Measurements from ENCODE around the gene SLC39A13. TPM values are rescaled to one million over a fixed set of nuclear protein-coding genes. Genes with fewer than 3 reads are reported as not detected.

SLC39A13 gene
- total RNA-seq, result 10 to 100 TPM; 16.2 to 21.0 TPM

DNA sequence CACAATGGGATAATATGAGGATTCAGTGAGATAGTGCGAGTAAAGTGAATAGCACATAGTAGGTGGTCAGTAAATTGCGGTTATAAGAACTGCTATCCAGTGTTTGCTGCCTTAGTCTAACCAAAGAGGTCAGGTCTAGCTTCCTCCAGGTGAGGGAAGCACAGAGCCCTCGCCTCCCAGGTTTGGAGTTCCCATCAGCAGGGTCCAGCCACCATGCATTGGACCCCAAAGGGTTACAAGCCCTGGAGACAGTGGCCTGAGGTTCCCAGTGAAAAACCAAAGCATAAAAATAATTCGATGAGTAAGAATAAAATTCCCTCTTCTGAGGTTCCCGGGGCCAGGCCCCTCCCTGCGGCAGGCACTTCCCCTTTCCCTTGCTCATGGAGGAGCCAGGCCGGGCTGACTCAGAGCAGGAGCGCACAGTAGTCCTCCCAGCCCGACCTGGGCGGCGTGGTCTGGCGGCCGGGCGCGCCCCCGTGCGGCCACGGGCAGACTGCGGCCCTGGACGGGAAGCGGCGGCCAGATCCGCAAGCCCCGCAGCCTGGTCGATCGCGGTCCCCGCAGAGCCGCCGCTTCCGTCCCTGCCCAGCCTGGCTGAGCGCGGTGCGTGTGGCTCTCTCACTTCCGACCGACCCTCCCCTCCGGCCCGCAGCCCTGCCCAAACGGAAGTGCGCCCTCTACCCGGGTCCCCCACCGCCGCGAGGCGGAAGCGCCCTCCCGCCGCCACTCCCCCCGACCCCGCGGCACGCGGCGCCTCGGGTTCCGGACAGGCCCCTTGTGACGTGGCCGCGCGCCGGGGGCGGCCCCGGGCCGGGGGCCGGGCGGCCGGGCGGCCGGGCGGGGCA lies at the start of gene SLC39A13:
TSS of gene SLC39A13 (plus strand) at position 845 of the 845 bp plus-strand sequence. CDS start 1,505 bp downstream, outside the sequence.
- DNase-seq (peak; percentile 95 to 98), ATAC-seq (replicated peaks in 1 of 2) (peak; percentile 89)
- Mint-ChIP-seq H3K4me3 (peak within 1 kb of the TSS; percentile 96 to 98), H3K4me1 (ENCODE audit: low read depth) (peaks cover 24% of the 10 kb centered on the region), H3K9me3 (no peaks in the 10 kb centered on the region), H3K36me3 (ENCODE audit: insufficient read depth in 2 of 2) (peaks cover 0 to 2% of the 10 kb centered on the region in 2 donors), H3K27ac (peak within 1 kb of the TSS; percentile 96), H3K27me3 (ENCODE audit: low read depth) (no peaks in the 10 kb centered on the region)

DNA sequence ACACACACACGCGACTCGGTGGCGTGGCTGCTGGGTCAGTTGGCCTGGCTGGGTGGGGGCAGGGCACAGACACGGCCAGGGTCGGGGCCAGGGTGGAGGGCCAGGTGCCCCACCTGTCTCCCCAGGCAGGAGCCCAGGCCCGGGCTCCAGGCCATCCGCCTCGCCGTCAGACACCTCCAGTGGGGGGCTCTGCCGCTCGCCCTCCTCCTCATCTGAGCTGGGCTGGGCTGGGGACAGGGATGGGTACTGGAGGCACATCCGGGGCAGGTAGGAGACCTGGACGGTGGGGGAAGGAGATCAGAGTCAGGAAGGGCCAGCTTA lies 49.7 kb upstream of the SLC39A13 start:
- H3K4me1 Mint-ChIP-seq (ENCODE audit: low read depth), result peaks cover 21% of the 10 kb centered on the region
- H3K27ac Mint-ChIP-seq, result no peak overlapping the region
- no peak overlapping the region for H3K4me3 Mint-ChIP-seq
- ATAC-seq (replicated peaks in 1 of 2), result no peak
- H3K27me3 Mint-ChIP-seq (ENCODE audit: low read depth), result no peaks in the 10 kb centered on the region
- DNase-seq, result no peak
- H3K36me3 Mint-ChIP-seq (ENCODE audit: insufficient read depth in 2 of 2), result no peaks in the 10 kb centered on the region
- no peaks in the 10 kb centered on the region for H3K9me3 Mint-ChIP-seq

DNA sequence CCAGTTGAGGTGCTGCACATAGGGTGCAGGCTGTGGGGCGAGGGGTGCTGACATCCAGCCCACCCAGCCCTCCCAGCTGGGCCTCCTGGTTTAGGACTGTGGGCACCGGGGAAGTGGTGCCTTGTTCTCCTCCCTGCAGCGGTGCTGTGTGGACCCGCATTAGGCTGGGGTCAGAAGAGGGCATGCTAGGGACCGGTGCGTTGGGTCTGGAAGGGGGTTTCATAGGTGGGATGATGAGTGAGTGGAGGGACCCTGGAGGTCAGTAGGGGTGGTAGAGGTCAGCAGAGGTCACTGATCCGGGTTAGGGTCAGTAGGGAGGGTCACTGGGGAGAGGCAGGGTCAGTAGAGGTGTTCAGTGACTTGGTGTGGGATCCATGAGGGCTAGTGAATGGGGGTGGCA lies 49.2 kb upstream of the SLC39A13 start:
- no peak overlapping the region for H3K4me3 Mint-ChIP-seq
- H3K27ac Mint-ChIP-seq, result no peak overlapping the region
- no peaks in the 10 kb centered on the region for H3K9me3 Mint-ChIP-seq
- peaks cover 21% of the 10 kb centered on the region for H3K4me1 Mint-ChIP-seq (ENCODE audit: low read depth)
- ATAC-seq (replicated peaks in 1 of 2), result no peak
- no peak for DNase-seq
- no peaks in the 10 kb centered on the region for H3K36me3 Mint-ChIP-seq (ENCODE audit: insufficient read depth in 2 of 2)
- no peaks in the 10 kb centered on the region for H3K27me3 Mint-ChIP-seq (ENCODE audit: low read depth)

DNA sequence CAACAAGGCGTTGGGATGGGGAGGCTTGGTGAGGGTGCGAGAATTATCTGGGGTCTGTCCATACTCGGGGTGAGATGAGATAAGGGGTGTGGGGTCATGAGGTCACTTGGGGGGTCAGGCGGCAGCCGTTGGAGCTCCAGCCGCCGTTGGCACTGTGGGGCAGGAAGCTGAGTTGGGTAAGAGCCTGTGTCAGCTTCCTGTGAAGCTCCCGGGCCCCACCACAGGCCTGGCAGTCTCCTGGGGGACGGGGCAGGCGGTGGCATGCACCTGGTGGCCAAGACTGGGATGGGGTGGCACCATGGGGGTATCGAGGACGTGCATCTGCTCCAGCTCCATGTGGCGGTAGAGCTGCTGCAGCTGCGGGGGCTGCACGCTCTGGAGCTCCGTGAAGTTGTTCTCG lies 48.8 kb upstream of the SLC39A13 start:
- Mint-ChIP-seq H3K27ac (no peak overlapping the region), H3K9me3 (no peaks in the 10 kb centered on the region), H3K27me3 (ENCODE audit: low read depth) (no peaks in the 10 kb centered on the region), H3K4me1 (ENCODE audit: low read depth) (peaks cover 21% of the 10 kb centered on the region), H3K36me3 (ENCODE audit: insufficient read depth in 2 of 2) (no peaks in the 10 kb centered on the region), H3K4me3 (no peak overlapping the region)
- ATAC-seq (replicated peaks in 1 of 2) (peak in 1 of 2 donors; percentile 61), DNase-seq (peak; percentile 11 to 17)

DNA sequence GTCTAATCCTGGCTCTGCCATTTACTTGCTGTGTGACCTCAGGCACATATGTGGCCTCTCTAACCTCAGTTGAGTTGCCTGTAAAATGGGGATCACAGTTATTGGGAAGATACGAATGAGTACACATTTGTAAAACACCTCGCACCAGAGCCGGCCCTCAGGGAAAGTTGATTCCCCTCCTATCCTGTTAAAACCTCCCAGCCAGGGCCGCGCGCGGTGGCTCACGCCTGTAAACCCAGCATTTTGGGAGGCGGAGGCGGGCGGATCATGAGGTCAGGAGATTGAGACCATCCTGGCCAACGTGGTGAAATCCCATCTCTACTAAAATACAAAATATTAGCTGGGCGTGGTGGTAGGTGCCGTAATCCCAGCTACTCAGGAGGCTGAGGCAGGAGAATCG lies 48.0 kb upstream of the SLC39A13 start:
- no peaks in the 10 kb centered on the region for H3K27me3 Mint-ChIP-seq (ENCODE audit: low read depth)
- H3K36me3 Mint-ChIP-seq (ENCODE audit: insufficient read depth in 2 of 2), result no peaks in the 10 kb centered on the region
- ATAC-seq (replicated peaks in 1 of 2) (no peak), DNase-seq (no peak)
- peaks cover 21% of the 10 kb centered on the region for H3K4me1 Mint-ChIP-seq (ENCODE audit: low read depth)
- H3K27ac Mint-ChIP-seq, result no peak overlapping the region
- no peaks in the 10 kb centered on the region for H3K9me3 Mint-ChIP-seq
- no peak overlapping the region for H3K4me3 Mint-ChIP-seq

DNA sequence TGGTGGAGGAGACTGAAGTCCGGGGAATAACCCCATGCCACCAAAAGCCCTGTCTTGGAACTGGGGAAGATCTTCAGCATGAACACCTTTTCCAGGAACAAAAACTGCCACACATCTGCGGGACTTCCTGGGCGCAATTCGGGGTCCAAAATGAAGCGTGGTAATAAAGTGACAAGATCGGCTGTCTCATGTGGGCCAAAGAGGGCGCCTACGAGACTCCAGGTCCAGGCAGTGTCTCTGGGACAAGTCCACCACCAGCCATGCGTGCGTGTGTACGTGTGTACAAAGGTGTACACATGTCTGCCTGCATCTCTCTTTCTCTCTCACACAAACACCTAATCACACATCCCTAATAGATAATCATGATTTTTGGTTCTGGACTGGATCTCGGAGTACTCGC lies 47.0 kb upstream of the SLC39A13 start:
- ATAC-seq (replicated peaks in 1 of 2), result no peak

DNA sequence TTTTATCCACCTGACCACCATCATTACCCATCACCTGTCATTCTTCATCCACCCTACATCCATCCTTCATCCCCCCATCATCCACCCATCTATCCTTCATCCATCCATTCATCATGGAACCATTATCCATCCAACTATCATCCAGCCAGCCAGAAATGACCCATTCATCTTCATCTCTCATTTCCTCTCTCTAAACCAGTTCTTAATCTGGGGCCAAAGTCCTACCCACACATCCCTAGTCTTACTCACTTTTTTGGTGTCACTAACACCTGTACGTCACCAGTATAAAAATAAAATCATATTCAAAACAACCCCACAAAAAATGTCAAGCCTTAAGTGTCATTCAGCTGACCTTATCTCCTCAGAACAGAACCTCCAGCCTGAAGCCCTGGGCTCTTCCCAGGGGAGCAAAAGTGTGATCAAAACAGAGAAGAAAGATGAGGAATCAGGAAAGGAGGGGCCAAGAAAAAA lies 42.3 kb upstream of the SLC39A13 start:
- H3K4me1 Mint-ChIP-seq (ENCODE audit: low read depth), result peaks cover 35% of the 10 kb centered on the region

More for the DNA sequence above, 47.0 kb upstream of the SLC39A13 start:
- no peak for DNase-seq
- H3K4me1 Mint-ChIP-seq (ENCODE audit: low read depth), result peaks cover 27% of the 10 kb centered on the region
- H3K27ac Mint-ChIP-seq, result no peak overlapping the region
- H3K36me3 Mint-ChIP-seq (ENCODE audit: insufficient read depth in 2 of 2), result no peaks in the 10 kb centered on the region
- no peaks in the 10 kb centered on the region for H3K9me3 Mint-ChIP-seq
- no peaks in the 10 kb centered on the region for H3K27me3 Mint-ChIP-seq (ENCODE audit: low read depth)
- peak overlapping the region in 1 of 2 donors; percentile 22 for H3K4me3 Mint-ChIP-seq

DNA sequence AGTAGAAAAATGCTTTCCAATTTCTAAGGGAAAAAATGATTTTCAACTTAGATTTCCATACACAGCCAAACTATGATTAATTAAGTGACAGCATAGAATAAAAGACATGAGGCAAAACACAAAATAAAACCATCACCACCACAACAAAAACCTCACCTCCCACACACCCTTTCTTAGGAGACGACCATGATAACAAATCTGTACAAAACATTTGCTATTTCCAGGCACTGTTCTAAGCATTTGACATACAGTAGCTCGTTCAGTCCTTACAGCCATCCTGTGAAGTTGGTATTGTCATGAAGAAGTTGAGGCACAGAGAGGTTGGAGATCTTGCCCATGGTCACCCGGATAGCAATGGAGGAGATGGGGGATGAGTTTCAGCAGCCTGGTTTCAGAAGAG lies 38.7 kb upstream of the SLC39A13 start:
- DNase-seq (peak in 1 of 2 donors; percentile 27), ATAC-seq (replicated peaks in 1 of 2) (peak; percentile 15 to 53)
- Mint-ChIP-seq H3K27ac (peak overlapping the region; percentile 48), H3K4me3 (peak overlapping the region; percentile 6 to 14), H3K4me1 (ENCODE audit: low read depth) (peaks cover 38% of the 10 kb centered on the region), H3K27me3 (ENCODE audit: low read depth) (no peaks in the 10 kb centered on the region), H3K9me3 (no peaks in the 10 kb centered on the region), H3K36me3 (ENCODE audit: insufficient read depth in 2 of 2) (no peaks in the 10 kb centered on the region)

More for the DNA sequence above, 42.3 kb upstream of the SLC39A13 start:
- Mint-ChIP-seq H3K27me3 (ENCODE audit: low read depth) (no peaks in the 10 kb centered on the region), H3K4me3 (no peak overlapping the region), H3K27ac (no peak overlapping the region), H3K36me3 (ENCODE audit: insufficient read depth in 2 of 2) (no peaks in the 10 kb centered on the region), H3K9me3 (no peaks in the 10 kb centered on the region)
- ATAC-seq (replicated peaks in 1 of 2) (peak in 1 of 2 donors; percentile 75), DNase-seq (no peak)

DNA sequence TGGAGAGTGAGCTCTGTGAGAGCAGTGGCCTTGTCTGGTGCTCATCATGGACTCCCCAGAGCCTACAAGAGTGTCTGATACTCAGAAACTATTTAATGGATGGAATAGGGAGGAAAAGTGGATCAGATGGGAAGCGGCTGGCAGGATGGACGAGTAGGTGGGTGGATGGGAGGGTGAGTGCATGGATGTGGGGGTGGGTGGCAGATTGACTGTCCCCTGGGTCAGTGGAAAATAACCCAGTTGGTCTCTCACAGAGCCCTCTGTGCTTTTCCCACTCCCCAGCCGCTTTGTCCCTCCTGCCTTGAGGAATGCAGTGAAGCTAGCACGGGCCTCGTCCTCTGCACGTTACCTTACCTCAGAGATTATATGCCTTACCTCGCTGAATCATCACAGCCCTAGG lies 36.0 kb upstream of the SLC39A13 start:
- H3K4me3 Mint-ChIP-seq, result no peak overlapping the region
- no peak for ATAC-seq (replicated peaks in 1 of 2)
- H3K4me1 Mint-ChIP-seq (ENCODE audit: low read depth), result peaks cover 34% of the 10 kb centered on the region
- DNase-seq, result no peak
- H3K27me3 Mint-ChIP-seq (ENCODE audit: low read depth), result no peaks in the 10 kb centered on the region
- H3K9me3 Mint-ChIP-seq, result no peaks in the 10 kb centered on the region
- no peaks in the 10 kb centered on the region for H3K36me3 Mint-ChIP-seq (ENCODE audit: insufficient read depth in 2 of 2)
- H3K27ac Mint-ChIP-seq, result no peak overlapping the region

DNA sequence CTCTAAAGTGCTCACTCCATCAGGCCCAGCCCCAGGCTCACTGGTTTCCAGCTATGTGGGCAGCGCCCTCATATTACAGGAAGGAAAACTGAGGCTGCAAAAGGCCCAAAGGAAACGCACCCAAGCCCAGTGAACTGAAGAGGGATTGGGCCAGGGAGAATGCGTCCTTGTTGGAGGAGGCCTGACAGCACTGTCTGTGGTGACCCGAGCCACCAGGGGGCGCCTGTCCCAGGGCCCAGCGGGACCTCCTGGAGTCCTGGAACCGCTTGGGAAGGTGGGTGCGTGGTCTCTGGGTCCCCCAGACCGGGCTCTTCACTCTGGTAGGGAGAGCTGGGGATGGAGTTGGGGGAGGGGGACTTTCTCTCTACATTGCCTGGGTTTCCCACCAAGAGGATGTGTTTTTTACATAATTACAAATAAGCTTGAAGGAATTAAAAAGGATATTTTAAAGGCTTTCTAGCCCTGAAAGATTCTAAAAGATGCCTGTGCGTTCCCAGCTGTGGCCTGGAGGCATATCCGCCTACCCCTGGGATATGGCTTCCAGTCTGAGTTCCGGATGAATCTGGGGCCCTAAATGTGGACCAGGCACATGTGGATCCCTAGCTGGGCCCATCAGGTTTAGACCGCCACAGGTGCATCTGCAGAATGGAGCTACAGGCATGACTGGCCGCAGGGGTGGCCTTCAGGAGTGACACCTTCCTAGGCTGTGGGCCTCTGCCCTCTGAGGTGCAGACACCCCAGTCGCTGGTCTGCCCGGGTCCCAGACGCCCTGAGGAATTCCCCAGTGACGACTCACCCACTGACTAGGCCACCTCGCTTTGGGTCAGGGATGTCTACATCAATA lies 34.3 kb upstream of the SLC39A13 start:
- Mint-ChIP-seq H3K27ac (peak overlapping the region; percentile 51), H3K9me3 (no peaks in the 10 kb centered on the region), H3K4me1 (ENCODE audit: low read depth) (peaks cover 26% of the 10 kb centered on the region), H3K4me3 (peak overlapping the region in 1 of 2 donors; percentile 46), H3K36me3 (ENCODE audit: insufficient read depth in 2 of 2) (no peaks in the 10 kb centered on the region), H3K27me3 (ENCODE audit: low read depth) (no peaks in the 10 kb centered on the region)
- ATAC-seq (replicated peaks in 1 of 2) (peak; percentile 85 to 90), DNase-seq (peak; percentile 87 to 92)

DNA sequence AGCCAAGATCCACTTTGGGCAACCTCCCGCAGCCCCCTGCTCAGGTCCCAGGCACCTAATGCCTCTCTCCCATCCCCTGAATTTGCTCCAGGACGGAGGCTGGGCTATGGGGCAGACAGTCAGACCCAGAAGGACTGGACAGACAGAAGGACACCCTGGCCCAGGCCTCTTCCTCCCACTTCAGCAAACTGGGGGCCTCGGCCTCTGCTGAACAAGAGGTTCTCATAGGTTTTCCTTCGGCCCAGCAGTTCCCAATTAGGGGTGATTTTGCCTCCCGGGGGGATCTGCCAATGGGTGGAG lies 33.7 kb upstream of the SLC39A13 start:
- peaks cover 20% of the 10 kb centered on the region for H3K4me1 Mint-ChIP-seq (ENCODE audit: low read depth)
- no peaks in the 10 kb centered on the region for H3K36me3 Mint-ChIP-seq (ENCODE audit: insufficient read depth in 2 of 2)
- ATAC-seq (replicated peaks in 1 of 2) (no peak), DNase-seq (no peak)
- no peaks in the 10 kb centered on the region for H3K27me3 Mint-ChIP-seq (ENCODE audit: low read depth)
- H3K9me3 Mint-ChIP-seq, result no peaks in the 10 kb centered on the region
- H3K4me3 Mint-ChIP-seq, result no peak overlapping the region
- H3K27ac Mint-ChIP-seq, result no peak overlapping the region

DNA sequence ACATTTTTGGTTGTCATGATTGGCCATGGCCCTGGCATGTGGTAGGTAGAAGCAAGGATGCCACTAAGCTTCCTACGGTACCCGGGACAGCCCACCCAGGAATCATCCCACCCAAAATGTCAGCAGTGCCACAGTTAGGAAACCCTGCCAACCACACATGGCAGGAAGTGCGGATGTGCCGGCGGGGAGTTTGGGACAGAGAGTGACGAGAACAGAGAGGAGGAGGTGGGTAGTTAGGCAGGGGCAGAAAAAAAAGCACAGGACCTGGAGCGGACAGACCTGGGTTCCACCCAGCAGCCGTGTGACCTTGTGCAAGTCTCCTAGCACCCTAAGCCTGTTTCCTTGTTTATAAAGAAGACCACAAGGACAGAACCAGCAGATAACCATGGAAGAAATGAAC lies 33.4 kb upstream of the SLC39A13 start:
- H3K36me3 Mint-ChIP-seq (ENCODE audit: insufficient read depth in 2 of 2), result no peaks in the 10 kb centered on the region
- H3K4me1 Mint-ChIP-seq (ENCODE audit: low read depth), result peaks cover 17% of the 10 kb centered on the region
- no peaks in the 10 kb centered on the region for H3K27me3 Mint-ChIP-seq (ENCODE audit: low read depth)
- no peak overlapping the region for H3K27ac Mint-ChIP-seq
- no peak overlapping the region for H3K4me3 Mint-ChIP-seq
- DNase-seq, result no peak
- ATAC-seq (replicated peaks in 1 of 2), result no peak
- no peaks in the 10 kb centered on the region for H3K9me3 Mint-ChIP-seq

DNA sequence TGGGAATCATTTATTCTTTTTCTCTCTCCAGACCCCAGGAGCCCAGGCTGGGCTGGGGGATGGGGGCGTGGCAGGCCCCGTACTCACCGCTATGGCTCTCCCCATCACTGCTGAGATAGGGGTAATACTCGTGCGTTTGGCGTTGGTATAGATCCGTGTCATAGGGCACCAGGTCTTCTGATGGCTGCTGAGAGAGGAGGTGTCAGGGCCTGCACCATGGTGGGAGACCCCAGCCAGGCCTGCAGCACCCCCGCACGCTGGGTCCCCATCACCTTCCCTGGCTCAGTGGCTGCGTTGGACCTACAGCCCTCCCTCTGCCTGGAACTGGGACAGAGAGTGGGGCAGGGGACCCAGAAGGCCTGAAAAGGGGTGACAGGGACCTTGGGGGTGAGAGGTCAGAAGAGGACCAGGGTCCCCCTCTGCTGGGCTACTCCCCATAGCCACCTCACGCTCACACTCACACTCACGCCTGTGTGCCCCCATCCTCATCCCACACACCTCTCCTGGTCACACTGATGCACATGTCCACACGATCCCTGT lies 32.8 kb upstream of the SLC39A13 start:
- DNase-seq (no peak), ATAC-seq (replicated peaks in 1 of 2) (no peak)
- Mint-ChIP-seq H3K9me3 (no peaks in the 10 kb centered on the region), H3K4me1 (ENCODE audit: low read depth) (peaks cover 12% of the 10 kb centered on the region), H3K27me3 (ENCODE audit: low read depth) (no peaks in the 10 kb centered on the region), H3K27ac (no peak overlapping the region), H3K36me3 (ENCODE audit: insufficient read depth in 2 of 2) (no peaks in the 10 kb centered on the region), H3K4me3 (no peak overlapping the region)
